ENCODE measurements around the gene TPSG1. TPM values are rescaled to one million over a fixed set of nuclear protein-coding genes. Genes with fewer than 3 reads are reported as not detected.

The TPSG1 gene
- total RNA-seq, 2 experiments from 2014 or later: not detected

DNA sequence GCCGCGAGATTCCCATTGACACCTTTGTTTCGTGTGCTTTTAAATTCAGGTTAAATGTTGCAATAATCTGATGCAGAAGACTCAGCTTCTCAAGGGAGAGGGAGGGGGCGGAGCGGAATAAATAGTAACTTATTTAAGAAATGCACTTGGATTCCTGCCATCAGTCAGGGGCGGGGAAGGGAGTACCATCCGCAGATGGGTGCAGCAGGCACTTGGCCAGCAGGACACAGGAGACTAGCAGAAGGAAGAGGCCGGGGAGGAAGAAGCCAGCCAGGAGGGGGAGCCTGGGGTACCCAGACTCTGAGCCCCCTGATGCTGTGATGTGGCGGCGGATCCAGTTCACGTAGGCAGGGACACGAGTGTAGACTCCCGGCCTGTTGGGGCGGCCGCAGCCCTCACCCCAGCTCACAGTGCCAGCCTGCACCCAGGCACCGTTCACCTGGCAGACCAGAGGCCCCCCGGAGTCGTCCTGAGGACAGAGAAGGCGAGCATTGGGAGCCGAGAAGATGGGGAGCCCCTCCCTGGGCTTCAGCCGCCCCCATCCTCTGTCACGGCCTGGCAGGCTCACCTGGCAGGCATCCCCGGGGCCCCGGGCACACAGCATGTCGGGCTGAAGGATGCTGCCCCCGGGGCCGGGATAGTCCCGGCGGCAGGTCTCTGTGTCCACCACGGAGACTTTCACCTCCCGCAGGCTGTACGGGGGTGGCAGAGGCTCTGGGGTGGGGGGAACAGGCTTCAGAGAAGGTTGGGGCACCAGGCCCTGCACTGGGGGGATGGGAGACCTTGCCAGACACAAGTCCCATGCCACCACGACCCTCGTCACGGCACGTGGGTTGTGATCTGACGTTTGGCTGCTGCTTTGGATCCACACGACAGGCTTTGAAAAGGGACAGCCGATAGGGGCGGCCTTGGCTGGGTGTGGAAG lies 3.2 kb downstream of the TPSG1 start:
- Mint-ChIP-seq H3K27ac (no peak overlapping the region), H3K4me3 (no peak overlapping the region), H3K27me3 (no peaks in the 10 kb centered on the region), H3K36me3 (no peaks in the 10 kb centered on the region), H3K4me1 (ENCODE audit: low read depth) (no peaks in the 10 kb centered on the region), H3K9me3 (no peaks in the 10 kb centered on the region)
- ChIA-PET POLR2A (no interaction called here), CTCF (interaction anchor here (0.6 kb wide), 1 partner anchor 484 kb away, joined by 3 read pairs; no protein-coding TSS in a partner anchor)
- DNase-seq: no peak
- intact Hi-C loops (cut with micrococcal nuclease): no loop called here

- Mint-ChIP-seq H3K27ac (no peak overlapping the region), H3K9me3 (no peaks in the 10 kb centered on the region), H3K36me3 (no peaks in the 10 kb centered on the region), H3K27me3 (no peaks in the 10 kb centered on the region), H3K4me1 (ENCODE audit: low read depth) (no peaks in the 10 kb centered on the region), H3K4me3 (no peak overlapping the region)
- ChIA-PET CTCF (interaction anchor here (0.6 kb wide), 1 partner anchor 484 kb away, joined by 3 read pairs; no protein-coding TSS in a partner anchor), POLR2A (no interaction called here)
- no peak for DNase-seq
- intact Hi-C loops (cut with micrococcal nuclease): no loop called here
Observed at GRCh38 chr16:1220841-1221627, 4.0 kb downstream of the TPSG1 start.

- ChIA-PET POLR2A (no interaction called here), CTCF (no interaction called here)
- Mint-ChIP-seq H3K27ac (no peak overlapping the region), H3K4me3 (no peak overlapping the region), H3K36me3 (no peaks in the 10 kb centered on the region), H3K4me1 (ENCODE audit: low read depth) (no peaks in the 10 kb centered on the region), H3K27me3 (no peaks in the 10 kb centered on the region), H3K9me3 (no peaks in the 10 kb centered on the region)
- intact Hi-C loops (cut with micrococcal nuclease): no loop called here
- no peak for DNase-seq
Observed at GRCh38 chr16:1220098-1220728, 4.9 kb downstream of the TPSG1 start.

- Mint-ChIP-seq H3K4me3 (no peak overlapping the region), H3K27ac (no peak overlapping the region), H3K9me3 (no peaks in the 10 kb centered on the region), H3K27me3 (no peaks in the 10 kb centered on the region), H3K36me3 (no peaks in the 10 kb centered on the region), H3K4me1 (ENCODE audit: low read depth) (no peaks in the 10 kb centered on the region)
- intact Hi-C loops (cut with micrococcal nuclease): no loop called here
- ChIA-PET CTCF (no interaction called here), POLR2A (no interaction called here)
- no peak for DNase-seq
Observed at GRCh38 chr16:1218930-1219611, 6.0 kb downstream of the TPSG1 start.

GRCh38 chr16:1218061-1218929 lies 6.8 kb downstream of the TPSG1 start:
- Mint-ChIP-seq H3K36me3 (no peaks in the 10 kb centered on the region), H3K27me3 (no peaks in the 10 kb centered on the region), H3K9me3 (no peaks in the 10 kb centered on the region), H3K27ac (no peak overlapping the region), H3K4me3 (no peak overlapping the region), H3K4me1 (ENCODE audit: low read depth) (no peaks in the 10 kb centered on the region)
- DNase-seq: no peak
- ChIA-PET CTCF (no interaction called here), POLR2A (no interaction called here)
- intact Hi-C loops (cut with micrococcal nuclease): no loop called here

- no peak for DNase-seq
- no peaks in the 10 kb centered on the region for H3K4me1 Mint-ChIP-seq (ENCODE audit: low read depth)
- H3K27ac Mint-ChIP-seq: no peak overlapping the region
- no peaks in the 10 kb centered on the region for H3K36me3 Mint-ChIP-seq
- no peaks in the 10 kb centered on the region for H3K27me3 Mint-ChIP-seq
- intact Hi-C loops (cut with micrococcal nuclease): no loop called here
- H3K9me3 Mint-ChIP-seq: no peaks in the 10 kb centered on the region
- ChIA-PET POLR2A (no interaction called here), CTCF (no interaction called here)
- no peak overlapping the region for H3K4me3 Mint-ChIP-seq
Observed at GRCh38 chr16:1217526-1217925, 7.5 kb downstream of the TPSG1 start.

DNA sequence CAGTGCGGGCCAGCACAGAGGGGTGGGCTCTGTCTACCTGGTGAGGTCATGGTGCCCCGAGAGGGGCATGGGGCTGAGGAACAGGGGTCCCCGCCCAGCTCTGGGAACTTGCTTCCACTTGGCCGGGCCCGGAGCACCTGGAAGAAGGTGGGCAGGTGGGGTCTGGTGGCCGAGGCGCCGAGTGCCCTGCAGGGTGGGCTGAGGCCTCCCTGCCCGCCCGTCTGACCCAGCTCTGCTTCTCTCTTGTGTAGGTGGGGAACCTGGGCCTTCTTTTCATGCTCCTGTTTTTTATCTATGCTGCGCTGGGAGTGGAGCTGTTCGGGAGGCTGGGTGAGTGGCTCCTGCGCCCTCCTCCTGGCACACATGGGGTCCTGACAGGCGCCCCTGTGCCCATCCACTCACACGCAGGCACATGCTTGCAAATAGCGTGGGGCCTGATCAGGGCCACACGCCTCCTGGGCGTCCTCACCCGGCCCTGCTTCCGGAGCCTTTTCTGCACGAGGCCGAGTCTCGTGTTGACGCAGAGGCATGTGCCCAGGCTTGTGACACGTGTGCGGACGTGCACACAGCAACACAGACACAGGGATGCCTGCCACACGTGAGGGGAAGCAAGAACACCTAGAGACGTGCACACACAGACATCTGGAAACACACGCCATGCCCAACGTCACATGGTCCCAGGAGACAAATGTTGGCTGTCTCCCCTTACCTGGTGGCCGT lies 8.2 kb downstream of the TPSG1 start:
- intact Hi-C loops (cut with micrococcal nuclease): no loop called here
- ChIA-PET POLR2A (no interaction called here), CTCF (no interaction called here)
- no peaks in the 10 kb centered on the region for H3K9me3 Mint-ChIP-seq
- no peak overlapping the region for H3K4me3 Mint-ChIP-seq
- no peaks in the 10 kb centered on the region for H3K4me1 Mint-ChIP-seq (ENCODE audit: low read depth)
- no peaks in the 10 kb centered on the region for H3K36me3 Mint-ChIP-seq
- H3K27ac Mint-ChIP-seq: no peak overlapping the region
- no peak for DNase-seq
- no peaks in the 10 kb centered on the region for H3K27me3 Mint-ChIP-seq

GRCh38 chr16:1216296-1216619 lies 8.8 kb downstream of the TPSG1 start:
- POLR2A ChIA-PET: no interaction called here
- Mint-ChIP-seq H3K4me3 (no peak overlapping the region), H3K27me3 (no peaks in the 10 kb centered on the region), H3K27ac (no peak overlapping the region), H3K9me3 (no peaks in the 10 kb centered on the region), H3K4me1 (ENCODE audit: low read depth) (no peaks in the 10 kb centered on the region), H3K36me3 (no peaks in the 10 kb centered on the region)
- CTCF ChIA-PET: no interaction called here
- intact Hi-C loops (cut with micrococcal nuclease): no loop called here
- DNase-seq: no peak

DNA sequence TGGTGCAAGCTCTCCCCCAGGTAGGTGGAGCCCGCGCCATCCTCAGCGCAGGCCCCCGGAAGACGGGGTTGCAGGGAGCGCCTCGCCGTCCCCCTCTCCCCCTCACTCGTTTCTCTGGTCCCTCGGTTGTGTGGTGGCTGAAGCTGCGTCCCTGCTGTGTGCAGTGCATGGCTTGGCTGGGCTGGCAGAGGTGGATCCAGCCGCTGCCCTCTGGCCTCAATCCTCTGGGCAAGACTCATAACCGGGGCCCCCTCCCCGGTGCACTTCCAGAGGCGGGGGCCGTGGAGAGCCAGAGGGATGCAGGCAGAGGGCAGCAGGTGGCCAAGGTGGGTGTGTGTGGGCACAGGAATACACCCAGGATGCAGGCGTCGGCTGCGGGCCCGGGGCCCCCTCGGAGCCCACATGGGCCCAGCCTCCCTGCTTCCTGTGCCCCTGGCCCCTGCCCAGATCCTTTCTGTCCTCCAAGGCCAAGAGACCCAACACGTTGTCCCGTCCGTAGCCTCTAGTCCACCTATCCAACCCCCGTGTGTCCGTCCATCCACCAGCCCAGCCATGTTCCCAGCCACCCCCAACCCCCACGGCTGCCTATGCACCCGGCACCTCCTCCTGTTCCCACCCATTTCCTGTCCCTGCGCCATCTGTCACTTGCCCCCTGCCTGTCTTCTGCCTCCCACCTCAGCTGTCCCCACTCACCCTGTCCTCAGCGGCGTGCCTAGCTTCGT lies 9.3 kb downstream of the TPSG1 start:
- intact Hi-C loops (cut with micrococcal nuclease): no loop called here
- Mint-ChIP-seq H3K27me3 (no peaks in the 10 kb centered on the region), H3K4me3 (no peak overlapping the region), H3K27ac (no peak overlapping the region), H3K9me3 (no peaks in the 10 kb centered on the region), H3K4me1 (ENCODE audit: low read depth) (no peaks in the 10 kb centered on the region), H3K36me3 (no peaks in the 10 kb centered on the region)
- DNase-seq: no peak
- POLR2A ChIA-PET: no interaction called here
- CTCF ChIA-PET: no interaction called here

DNA sequence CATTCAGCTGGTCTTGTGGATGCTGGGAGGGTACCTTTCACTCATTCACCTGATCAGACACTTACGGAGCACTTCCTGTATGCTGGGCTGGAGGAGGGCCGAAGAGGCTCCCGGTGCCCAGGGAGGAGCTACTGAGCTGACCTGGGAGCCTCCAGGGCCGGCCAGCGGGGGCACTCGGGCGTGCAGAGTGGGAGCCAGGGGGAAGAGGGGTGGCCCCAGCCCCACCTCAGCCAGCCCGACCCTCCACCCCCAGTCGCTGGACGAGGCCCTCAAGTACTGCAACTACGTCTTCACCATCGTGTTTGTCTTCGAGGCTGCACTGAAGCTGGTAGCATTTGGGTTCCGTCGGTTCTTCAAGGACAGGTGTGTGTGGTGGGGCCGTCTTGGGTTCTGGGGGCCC lies 10.3 kb downstream of the TPSG1 start:
- Mint-ChIP-seq H3K4me1 (ENCODE audit: low read depth) (no peaks in the 10 kb centered on the region), H3K27me3 (no peaks in the 10 kb centered on the region), H3K4me3 (no peak overlapping the region), H3K36me3 (no peaks in the 10 kb centered on the region), H3K9me3 (no peaks in the 10 kb centered on the region), H3K27ac (no peak overlapping the region)
- DNase-seq: no peak
- CTCF ChIA-PET: no interaction called here
- intact Hi-C loops (cut with micrococcal nuclease): no loop called here
- POLR2A ChIA-PET: no interaction called here
